Measurements from ENCODE around the gene CACNA2D1. TPM values are rescaled to one million over a fixed set of nuclear protein-coding genes. Genes with fewer than 3 reads are reported as not detected.

The CACNA2D1 gene
- total and polyA plus RNA-seq, 7 donors: 0.23 to 115 (median 59.7) TPM

DNA sequence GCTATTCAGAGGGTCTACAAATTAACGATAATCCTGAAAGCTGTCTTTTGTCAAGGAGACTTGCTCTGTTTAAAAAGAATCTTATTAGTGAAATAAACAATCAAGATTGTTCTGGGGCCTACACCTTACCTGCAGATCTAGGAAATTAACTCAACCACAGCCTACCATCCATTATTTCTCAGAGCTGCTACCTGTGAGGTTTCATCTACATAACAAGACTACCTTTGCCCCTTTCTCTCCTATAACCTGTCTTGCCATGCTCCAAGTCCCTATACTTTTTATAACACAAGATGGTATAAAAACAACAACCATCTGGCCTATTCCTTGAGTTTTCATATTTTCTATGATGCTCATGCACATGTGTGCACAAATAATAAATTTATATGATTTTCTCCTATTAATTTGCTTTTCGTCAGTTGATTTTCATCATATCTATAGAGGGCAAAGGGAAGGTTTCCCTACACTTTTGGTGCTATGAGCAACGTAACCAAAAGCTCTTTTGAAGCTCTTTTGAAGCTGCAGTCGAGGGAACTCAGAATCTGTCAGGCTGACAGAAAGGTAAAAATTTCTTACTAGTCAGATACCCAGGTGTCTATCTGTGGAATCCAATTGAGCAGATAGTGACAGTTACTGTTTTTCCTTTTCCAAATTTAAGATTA is 138.1 kb downstream of the CACNA2D1 start:
- Histone ChIP-seq H3K36me3 (no peaks in the 10 kb centered on the region), H3K4me1 (no peaks in the 10 kb centered on the region), H3K27me3 (no peaks in the 10 kb centered on the region), H3K27ac (no peak overlapping the region), H3K9me3 (peaks cover 0 to 5% (median 0%) of the 10 kb centered on the region in 4 donors), H3K4me3 (no peak overlapping the region)
- TF ChIP-seq EP300 (IDR thresholded peaks at IDR 0.05) (no peak), POLR2A (IDR thresholded peaks at IDR 0.05) (no peak), CTCF (IDR thresholded peaks at IDR 0.05) (no peak), POLR2AphosphoS5 (IDR thresholded peaks at IDR 0.05) (no peak)
- intact Hi-C loops (cut with DNase I): no loop called here
- no peak for DNase-seq
- WGBS, 2 donors: 79 to 87% methylated on average over 4 of the region's 4 CpGs

DNA sequence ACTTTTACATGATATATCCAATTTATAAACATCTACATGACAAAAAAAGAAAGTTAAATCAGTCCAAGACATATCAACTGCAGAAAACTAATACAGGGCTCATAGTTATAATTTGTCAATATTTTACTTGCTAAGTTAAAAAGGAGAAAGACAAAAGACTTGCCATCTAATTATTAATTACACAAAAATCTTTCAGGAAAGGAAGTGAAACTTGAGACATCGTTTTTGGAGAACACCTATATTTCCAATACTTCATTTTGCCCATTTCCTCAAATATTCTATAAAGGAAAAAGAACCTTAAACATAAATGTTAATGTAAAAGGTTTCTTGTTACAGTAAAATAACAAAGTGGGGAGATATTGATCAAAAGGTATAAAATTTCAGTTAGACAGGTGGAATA is 148.7 kb downstream of the CACNA2D1 start:
- Histone ChIP-seq H3K4me3 (no peak overlapping the region), H3K27ac (no peak overlapping the region), H3K4me1 (no peaks in the 10 kb centered on the region), H3K27me3 (no peaks in the 10 kb centered on the region), H3K9me3 (no peaks in the 10 kb centered on the region), H3K36me3 (no peaks in the 10 kb centered on the region)
- DNase-seq: no peak
- no peak for TF ChIP-seq CTCF (IDR thresholded peaks at IDR 0.05)
- no peak for TF ChIP-seq POLR2AphosphoS5 (IDR thresholded peaks at IDR 0.05)
- no peak for TF ChIP-seq POLR2A (IDR thresholded peaks at IDR 0.05)
- TF ChIP-seq EP300 (IDR thresholded peaks at IDR 0.05): no peak
- WGBS, 2 donors: 44 to 75% methylated on average over 1 of the region's 1 CpG
- intact Hi-C loops (cut with DNase I): no loop called here

DNA sequence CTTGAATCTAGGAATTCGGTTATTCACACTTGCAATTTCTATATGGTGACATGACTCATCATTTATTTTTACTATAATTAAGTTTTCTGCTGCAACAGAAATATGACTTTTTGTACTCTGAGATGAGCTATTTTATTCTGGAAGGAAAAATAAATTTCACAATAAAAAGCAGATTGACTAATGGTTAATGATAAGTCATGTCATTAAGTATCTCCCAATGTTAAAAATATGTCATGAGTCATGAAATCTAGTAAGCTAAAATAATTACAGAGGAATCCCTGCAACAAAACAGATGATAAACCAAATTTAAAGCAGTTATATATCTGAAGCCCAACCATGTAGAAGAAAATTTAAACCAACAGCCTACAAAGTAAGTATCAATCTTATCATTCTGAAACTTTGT is 149.2 kb downstream of the CACNA2D1 start:
- Histone ChIP-seq H3K4me3 (no peak overlapping the region), H3K9me3 (no peaks in the 10 kb centered on the region), H3K4me1 (peaks cover 0 to 3% (median 0%) of the 10 kb centered on the region in 4 donors), H3K36me3 (no peaks in the 10 kb centered on the region), H3K27ac (no peak overlapping the region), H3K27me3 (no peaks in the 10 kb centered on the region)
- WGBS, 2 donors: 75 to 79% methylated on average over 1 of the region's 1 CpG
- no peak for TF ChIP-seq CTCF (IDR thresholded peaks at IDR 0.05)
- TF ChIP-seq POLR2AphosphoS5 (IDR thresholded peaks at IDR 0.05): no peak
- TF ChIP-seq EP300 (IDR thresholded peaks at IDR 0.05): no peak
- TF ChIP-seq POLR2A (IDR thresholded peaks at IDR 0.05): no peak
- DNase-seq: no peak
- intact Hi-C loops (cut with DNase I): no loop called here

- 20 to 51% methylated on average over 1 of the region's 1 CpG for WGBS, 2 donors
- Histone ChIP-seq H3K4me1 (peaks cover 0 to 13% (median 3%) of the 10 kb centered on the region in 4 donors), H3K4me3 (no peak overlapping the region), H3K36me3 (no peaks in the 10 kb centered on the region), H3K27ac (no peak overlapping the region), H3K9me3 (no peaks in the 10 kb centered on the region), H3K27me3 (no peaks in the 10 kb centered on the region)
- no peak for DNase-seq
- intact Hi-C loops (cut with DNase I): no loop called here
- TF ChIP-seq EP300 (IDR thresholded peaks at IDR 0.05): no peak
Observed at GRCh38 chr7:82293467-82293866, 150.1 kb downstream of the CACNA2D1 start.

- no peak overlapping the region for H3K4me3 ChIP-seq
Observed at GRCh38 chr7:82291931-82292330, 151.6 kb downstream of the CACNA2D1 start.

More at GRCh38 chr7:82291931-82292330, 151.6 kb downstream of the CACNA2D1 start:
- intact Hi-C loops (cut with DNase I): no loop called here
- Histone ChIP-seq H3K27me3 (no peaks in the 10 kb centered on the region), H3K9me3 (no peaks in the 10 kb centered on the region), H3K27ac (no peak overlapping the region), H3K4me1 (peaks cover 0 to 13% (median 4%) of the 10 kb centered on the region in 4 donors), H3K36me3 (no peaks in the 10 kb centered on the region)
- DNase-seq: no peak
- no peak for TF ChIP-seq POLR2AphosphoS5 (IDR thresholded peaks at IDR 0.05)
- no peak for TF ChIP-seq CTCF (IDR thresholded peaks at IDR 0.05)
- no peak for TF ChIP-seq EP300 (IDR thresholded peaks at IDR 0.05)
- TF ChIP-seq POLR2A (IDR thresholded peaks at IDR 0.05): no peak
- WGBS, 2 donors: 69 to 86% methylated on average over 1 of the region's 1 CpG
